ENCODE results near the gene ADAMTSL2.

The ADAMTSL2 gene

DNA sequence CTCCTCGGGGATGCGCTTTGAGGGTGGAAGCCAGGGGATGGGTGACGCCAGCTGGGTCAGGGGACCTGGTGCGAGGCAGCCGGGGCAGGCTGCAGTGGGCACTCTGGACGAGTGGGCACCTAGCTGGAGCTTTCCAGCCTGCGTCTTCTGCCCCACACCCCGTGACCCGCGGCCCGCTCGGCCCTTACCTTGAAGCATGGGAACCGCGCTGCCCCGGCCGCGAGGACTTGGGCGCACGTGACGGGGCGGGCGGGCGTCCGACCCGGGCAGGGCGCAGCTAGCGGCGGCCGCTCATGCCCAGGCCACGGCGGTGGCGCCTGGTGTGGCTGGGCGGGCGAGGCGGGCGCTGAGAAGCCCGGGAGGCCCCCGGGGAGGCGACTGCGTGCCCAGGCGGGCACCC lies 74.4 kb downstream of the ADAMTSL2 start:
- no peak for DNase-seq

DNA sequence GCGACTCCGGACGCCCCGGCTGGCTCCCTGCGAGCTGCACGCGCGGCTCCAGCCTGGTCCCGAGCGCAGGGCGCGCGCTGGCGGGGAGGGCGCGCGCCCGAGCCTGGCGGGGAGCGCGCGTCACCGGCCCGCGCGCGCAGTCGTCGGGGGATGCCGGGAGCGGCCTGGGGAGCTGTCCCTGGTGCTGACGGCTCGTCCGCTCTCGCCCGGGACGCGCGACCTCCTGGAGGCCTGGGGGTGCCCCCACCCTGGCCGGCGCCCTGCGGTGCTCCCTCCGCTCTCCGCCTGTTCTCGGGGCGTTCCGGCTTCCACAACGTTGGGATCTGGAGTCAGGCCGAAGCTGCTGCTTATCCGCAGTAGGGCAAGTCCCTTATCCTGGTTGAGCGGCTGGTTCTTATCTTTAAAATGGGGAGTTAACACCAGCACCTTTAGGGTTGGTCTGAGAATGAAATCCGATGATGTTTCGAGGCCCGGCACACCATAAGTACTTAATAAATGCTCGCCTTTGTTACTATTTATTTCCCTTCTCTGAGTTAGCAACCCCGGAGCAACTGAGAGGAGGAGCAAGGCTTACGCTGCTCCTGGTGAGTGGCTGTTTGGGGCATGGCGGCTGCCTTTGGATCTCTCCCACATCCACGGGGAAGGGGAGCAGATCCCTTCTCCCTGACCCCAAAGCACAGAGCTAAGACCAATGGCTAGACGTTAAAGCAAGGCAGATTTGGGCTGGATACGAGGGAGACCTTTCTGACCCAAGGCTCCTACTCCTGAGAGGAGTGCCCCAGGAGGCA lies 75.0 kb downstream of the ADAMTSL2 start, which contains the start of gene FAM163B:
Gene FAM163B (minus strand): TSS at position 79 of the 788 bp plus-strand sequence. CDS start 29,166 bp downstream, outside the sequence.
- no peak for DNase-seq

DNA sequence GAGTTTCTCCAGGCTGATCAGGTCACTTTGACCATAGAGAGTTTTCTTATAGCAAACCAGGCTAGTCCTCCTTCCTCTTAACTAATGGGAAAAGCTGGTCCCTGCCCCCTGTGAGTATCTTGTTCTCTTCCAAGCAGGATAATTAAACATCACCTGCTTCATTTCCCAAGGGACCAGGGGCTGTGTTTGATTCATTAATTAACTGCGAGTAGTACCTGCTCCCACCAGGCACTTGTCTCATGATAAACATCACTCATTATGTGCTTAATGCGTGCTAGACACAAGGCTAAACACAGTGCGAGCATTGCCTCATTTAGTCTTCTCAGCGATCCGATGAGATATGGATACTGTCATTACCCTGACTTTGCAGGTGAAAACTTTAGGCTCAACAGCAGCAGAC lies 76.3 kb downstream of the ADAMTSL2 start:
- DNase-seq = no peak

DNA sequence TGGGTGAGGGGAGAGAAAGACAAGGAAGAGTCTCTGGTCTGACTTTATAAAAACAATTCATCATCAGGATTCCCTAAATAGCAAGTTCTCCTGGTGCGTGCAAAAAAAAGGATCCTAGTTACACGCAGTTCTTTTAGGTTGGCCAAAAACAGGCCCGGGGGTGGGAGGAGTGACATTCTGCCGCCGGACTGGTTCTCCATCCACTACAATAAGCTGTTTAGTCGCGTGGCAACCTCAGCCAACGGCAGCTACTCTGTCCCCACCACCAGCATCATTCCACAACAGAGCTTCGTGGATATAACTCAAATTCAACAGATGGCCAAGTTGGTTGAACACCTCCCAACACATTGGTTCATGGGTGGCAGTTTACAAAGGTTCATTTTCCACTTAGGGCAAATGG lies 77.5 kb downstream of the ADAMTSL2 start:
- no peak for DNase-seq

DNA sequence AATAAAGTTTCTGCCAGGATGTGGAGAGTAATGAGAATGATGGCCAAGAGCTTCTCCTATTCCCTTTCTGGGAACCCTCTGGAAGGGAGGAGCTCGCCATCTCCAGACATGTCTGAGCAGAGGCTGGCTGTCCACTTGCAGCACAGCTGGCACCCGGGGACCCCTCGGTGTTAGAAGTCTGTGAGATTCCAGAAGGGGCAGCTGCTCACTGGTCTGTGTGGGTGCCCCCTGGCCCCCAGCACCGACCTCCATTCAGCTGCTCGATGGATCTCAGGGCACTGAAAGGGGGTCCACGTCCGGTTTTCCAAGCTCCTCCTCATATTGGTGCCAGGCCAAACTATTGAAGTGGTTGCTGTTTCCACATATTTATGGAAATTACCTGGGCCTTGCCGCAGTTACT lies 78.3 kb downstream of the ADAMTSL2 start:
- DNase-seq = no peak

DNA sequence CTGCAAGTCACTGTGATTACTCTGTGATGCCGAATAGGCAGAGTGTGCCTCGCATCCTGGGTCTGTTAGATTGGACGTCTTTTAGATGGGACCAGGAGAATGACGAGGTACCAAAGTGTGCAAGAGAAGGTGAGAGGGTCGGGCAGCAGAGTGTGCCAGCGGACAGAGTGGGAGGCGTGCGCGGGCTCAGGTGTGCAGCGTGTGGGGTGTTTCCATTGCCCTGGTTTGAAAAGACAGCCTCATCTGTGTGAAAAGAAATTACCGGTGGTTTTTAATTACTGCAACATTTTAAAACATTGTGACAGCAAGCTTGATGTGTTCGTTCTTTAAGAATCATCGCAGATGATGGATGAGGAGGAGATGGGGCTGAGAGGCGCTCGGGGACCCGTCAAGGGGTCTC lies 78.9 kb downstream of the ADAMTSL2 start:
- no peak for DNase-seq

DNA sequence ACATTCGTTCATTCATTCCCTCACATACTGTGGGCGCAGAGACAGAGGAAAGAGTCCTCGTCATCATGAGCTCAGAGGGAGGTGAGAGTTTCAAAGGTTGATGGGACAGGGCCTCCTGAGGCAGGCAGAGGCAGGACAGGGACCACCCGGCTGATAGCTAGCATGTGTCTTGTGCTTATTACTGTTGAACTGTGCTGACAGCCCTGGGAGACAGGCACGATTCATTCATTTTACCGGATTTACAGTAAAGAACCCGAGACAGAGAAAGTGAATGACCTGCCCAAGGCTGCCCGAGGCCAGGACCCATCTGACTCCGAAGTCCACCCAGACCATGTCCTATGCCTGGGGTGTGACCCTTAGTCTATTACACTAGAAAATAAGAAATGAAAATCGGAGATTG lies 79.6 kb downstream of the ADAMTSL2 start:
- DNase-seq = no peak

DNA sequence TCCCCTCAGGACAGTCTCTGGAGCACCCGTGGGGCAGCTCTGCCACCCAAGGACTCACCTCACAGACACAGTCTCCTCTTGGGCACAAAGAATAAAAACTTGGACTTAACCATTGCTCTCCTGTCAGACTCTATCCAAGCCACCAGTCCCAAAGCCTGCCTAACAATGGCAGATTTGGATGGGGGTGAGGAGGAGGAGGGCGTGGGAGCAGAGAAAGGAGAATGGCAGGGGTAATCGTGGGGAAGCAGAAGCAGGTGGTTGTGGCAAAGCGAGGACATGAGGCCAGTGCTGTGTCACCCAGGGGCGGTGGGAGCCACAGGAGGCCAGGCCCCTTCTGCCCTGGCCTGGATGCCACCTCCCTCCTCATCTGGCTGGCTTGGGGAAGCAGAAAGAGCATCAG lies 80.2 kb downstream of the ADAMTSL2 start:
- DNase-seq = no peak

DNA sequence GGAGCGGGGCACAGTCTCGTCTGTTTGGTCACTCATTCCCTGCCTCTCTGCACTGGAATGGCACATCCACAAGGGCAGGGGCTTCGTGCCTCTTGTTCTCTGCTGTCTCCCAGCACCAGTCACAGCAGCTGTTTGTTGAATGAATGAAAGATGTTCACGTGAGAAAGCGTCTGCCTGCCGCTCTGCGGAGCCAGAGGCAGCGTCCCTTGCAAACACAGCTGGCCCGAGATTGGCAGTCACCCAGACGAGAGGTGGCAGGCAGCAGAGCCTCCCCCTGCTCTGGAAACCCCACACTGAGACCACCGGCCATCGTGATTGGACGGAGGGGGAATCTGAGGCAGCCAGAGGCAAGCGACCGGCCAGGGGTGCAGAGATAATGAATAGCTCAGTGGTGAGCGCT lies 80.7 kb downstream of the ADAMTSL2 start:
- no peak for DNase-seq

DNA sequence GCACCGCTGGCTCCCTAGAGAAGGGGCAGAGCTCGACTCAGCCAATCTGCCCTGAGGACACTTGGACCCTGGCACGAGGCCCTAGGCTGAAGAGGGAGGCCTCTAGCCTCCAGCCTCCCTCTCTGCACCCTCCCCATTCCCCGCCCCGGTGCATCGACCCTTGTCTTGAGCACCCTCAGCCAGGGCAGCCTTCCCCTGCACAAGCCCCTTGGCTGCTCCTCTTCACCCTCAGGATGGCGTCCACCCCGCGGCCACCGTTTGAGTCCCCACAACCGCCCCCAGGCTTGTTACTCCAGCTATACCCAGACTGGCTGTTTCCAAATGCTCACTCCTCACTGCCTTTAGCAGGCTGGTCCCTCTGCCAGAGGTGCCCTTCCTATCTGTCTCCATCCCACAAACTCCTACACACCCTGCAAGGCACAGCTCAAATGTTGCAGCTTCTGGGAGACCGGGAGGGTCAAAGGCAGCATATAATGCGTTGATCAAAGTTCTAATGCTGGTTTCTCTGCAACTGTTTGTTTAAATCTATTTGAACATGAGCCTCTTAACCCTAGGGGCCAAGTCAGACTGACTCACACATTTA lies 81.2 kb downstream of the ADAMTSL2 start:
- no peak for DNase-seq

DNA sequence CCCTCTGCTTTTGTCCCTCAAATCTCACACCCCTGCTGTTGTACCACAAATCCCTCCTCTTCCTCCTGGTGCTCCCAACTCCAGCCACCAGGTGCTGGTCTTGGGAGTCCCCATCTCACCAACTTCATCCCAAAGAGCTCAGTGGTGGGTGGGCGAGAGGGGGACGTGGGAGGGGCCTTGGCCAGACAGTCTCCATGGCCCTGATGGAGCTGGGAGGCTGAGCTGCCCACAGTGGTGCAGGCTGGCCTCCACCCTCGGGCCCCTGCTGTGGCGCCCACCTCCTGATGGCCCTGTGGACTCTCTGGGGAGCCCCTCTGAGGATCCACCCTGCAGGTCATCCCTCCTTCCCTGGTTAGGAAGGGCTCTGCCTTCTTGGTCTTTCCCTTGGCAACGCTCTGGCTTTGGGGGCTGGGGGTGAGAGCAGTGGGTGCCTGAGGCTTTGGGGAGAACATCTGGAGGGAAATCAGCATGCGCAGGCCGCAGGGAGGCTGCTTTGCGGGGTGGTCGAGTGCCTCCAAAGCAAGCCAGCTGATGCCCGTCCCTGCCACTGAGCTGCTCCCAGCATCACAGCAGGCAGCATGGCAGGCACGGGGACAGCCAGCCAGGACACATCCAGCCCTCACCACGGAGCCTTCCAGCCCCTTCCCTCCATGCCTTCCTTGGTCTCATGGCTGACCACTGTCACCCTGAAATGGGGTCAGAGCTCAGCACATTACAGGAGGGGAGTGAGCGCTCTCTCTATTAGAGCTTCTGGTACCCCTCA lies 82.3 kb downstream of the ADAMTSL2 start:
- no peak for DNase-seq

DNA sequence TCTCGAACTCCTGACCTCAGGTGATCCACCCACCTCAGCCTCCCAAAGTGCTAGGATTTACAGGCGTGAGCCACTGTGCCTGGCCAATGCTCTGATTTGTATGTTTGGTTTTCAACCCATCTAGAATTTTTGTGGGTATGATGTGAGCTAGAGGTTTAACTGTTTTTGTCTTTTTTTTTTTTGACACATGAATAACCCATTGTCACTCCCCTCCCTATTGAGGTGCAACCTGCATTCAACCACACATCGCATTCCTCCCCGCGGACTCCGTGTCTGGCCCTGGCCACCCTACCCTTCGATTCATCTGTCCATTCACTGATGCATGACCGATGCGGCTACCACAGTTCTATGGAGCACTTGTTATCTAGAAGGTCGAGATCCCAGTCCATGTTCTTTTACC lies 84.2 kb downstream of the ADAMTSL2 start:
- no peak for DNase-seq

DNA sequence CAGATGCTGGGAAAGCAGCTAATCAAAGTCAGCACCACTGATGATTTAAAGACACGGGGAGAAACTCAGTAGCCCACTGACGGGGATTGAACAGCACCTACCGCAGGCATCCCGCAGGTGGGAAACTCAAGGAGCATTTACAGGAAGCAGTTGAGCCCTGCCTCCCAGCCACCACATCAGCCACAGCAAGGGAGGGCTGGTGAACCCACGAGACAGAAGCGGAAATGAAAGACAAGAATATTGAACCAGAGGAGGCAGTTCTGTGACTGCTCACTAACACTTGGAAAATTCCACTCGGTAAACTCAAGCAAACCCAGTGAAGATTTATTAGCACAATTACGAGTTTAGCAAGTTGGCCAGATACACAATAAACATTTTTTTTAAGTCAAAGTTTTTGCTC lies 85.3 kb downstream of the ADAMTSL2 start:
- DNase-seq = peak; percentile 16

DNA sequence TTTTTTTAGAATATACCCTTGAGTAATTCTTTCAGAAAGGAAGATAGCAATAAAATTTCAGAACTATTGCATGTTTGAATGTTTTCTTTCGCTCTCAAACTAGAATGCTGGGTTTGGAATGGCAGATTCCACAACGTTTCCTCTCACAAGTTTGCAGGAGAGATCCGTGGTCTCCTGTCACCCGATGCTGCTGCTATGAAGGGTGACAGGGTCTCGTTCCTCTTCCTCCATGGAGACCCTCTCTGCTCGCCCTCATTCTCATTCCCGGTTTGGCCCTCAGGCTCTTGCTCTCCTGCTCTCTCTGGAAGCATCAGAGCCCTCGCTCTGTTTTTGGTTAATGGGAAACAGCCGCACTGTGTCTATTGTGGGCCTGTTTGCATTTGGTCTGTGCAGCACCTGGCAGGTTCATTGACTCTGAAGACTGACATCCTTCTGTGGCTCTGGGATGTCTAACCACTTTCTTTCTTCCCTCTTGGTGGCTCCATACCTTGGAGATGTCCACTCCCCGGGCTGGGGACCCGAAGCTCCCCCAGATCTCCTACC lies 87.3 kb downstream of the ADAMTSL2 start:
- no peak for DNase-seq

DNA sequence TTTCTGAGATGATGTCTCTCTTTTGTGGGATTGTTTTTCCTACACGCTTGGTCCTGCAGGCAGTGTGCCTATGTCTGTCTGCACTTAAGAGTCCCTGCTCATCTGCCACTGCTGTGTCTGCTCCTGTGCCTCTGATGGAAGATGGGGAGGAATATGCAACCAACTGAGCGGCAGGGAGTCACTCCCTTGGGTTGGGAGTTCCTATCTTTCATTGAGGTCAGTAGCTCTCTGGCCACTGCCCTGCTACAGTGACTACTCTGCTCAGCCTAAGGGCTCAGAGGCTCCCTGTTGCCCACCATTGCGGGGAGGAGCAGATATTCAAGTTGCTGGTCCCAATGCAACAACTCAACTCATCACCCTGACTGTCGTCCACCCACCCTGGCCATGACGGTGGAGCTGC lies 88.1 kb downstream of the ADAMTSL2 start:
- no peak for DNase-seq

All from stimulated activated naive CD4-positive, alpha-beta T cell treated with Interleukin-2 at 50 U/mL for 16 hours (primary cell).